ENCODE results near the gene ACIN1.

Gene ACIN1

DNA sequence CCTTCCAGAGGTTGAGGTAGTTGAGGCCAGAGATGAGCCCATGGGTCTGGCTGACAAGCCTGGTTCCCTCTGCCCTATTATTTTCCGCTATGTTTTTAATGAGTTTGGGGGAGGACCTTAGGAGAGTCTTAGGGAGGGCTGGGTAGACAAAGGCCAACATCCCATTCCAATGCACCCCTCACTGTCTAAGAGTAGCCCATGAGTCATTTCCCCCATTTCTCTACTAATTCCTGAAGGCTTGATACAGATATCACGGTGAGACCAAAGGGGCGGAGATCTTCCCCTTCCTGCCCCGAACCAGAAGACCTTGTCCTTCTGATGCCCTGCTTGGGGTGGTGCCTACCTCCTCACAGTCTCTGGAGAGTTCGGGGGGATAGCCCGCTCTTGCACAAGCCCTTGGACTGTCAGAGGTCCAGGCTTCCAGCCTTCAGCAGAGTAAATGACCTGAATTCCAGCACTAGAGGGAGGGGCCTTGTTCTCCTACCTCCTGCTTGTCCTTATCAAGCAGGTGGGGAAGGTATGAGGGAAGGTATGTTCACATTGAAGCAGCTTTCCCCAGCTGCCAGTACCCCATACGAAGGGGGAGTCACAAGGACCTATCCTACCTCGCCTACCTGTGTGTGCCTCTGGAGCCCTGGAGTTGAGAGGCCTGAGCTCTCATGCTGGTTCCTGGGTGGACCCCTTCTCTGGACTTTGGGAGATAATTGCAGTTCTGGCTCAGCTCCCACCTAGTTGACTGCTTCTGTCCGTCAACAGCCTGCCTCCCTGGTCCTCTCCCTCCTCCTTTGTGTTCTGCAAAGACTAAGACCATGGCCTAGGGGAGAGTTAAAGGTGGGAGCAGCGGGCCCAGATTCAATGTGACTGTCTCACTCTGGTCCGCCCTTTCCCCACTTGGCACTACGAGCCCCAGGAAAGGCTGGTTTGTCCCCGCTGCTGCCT, 49.2 kb downstream of the ACIN1 start:
- no peak overlapping the region for H3K27ac Mint-ChIP-seq
- H3K9me3 Mint-ChIP-seq: no peaks in the 10 kb centered on the region

GRCh38 chr14:23044840-23045239, 50.1 kb downstream of the ACIN1 start:
- Mint-ChIP-seq H3K4me1 (ENCODE audit: low read depth) (no peaks in the 10 kb centered on the region), H3K27me3 (no peaks in the 10 kb centered on the region), H3K4me3 (no peak overlapping the region), H3K27ac (no peak overlapping the region), H3K36me3 (ENCODE audit: low read depth) (no peaks in the 10 kb centered on the region), H3K9me3 (no peaks in the 10 kb centered on the region)
- DNase-seq: no peak

More for the DNA sequence above, 49.2 kb downstream of the ACIN1 start:
- H3K4me3 Mint-ChIP-seq: no peak overlapping the region
- H3K27me3 Mint-ChIP-seq: no peaks in the 10 kb centered on the region
- DNase-seq: no peak
- no peaks in the 10 kb centered on the region for H3K4me1 Mint-ChIP-seq (ENCODE audit: low read depth)
- no peaks in the 10 kb centered on the region for H3K36me3 Mint-ChIP-seq (ENCODE audit: low read depth)

- H3K27ac Mint-ChIP-seq: no peak overlapping the region
- DNase-seq: no peak
- no peaks in the 10 kb centered on the region for H3K9me3 Mint-ChIP-seq
- no peaks in the 10 kb centered on the region for H3K36me3 Mint-ChIP-seq (ENCODE audit: low read depth)
- H3K4me1 Mint-ChIP-seq (ENCODE audit: low read depth): no peaks in the 10 kb centered on the region
- H3K4me3 Mint-ChIP-seq: no peak overlapping the region
- H3K27me3 Mint-ChIP-seq: no peaks in the 10 kb centered on the region
Observed at GRCh38 chr14:23043754-23044153, 51.2 kb downstream of the ACIN1 start.

GRCh38 chr14:23043145-23043544, 51.8 kb downstream of the ACIN1 start:
- no peak overlapping the region for H3K4me3 Mint-ChIP-seq

DNA sequence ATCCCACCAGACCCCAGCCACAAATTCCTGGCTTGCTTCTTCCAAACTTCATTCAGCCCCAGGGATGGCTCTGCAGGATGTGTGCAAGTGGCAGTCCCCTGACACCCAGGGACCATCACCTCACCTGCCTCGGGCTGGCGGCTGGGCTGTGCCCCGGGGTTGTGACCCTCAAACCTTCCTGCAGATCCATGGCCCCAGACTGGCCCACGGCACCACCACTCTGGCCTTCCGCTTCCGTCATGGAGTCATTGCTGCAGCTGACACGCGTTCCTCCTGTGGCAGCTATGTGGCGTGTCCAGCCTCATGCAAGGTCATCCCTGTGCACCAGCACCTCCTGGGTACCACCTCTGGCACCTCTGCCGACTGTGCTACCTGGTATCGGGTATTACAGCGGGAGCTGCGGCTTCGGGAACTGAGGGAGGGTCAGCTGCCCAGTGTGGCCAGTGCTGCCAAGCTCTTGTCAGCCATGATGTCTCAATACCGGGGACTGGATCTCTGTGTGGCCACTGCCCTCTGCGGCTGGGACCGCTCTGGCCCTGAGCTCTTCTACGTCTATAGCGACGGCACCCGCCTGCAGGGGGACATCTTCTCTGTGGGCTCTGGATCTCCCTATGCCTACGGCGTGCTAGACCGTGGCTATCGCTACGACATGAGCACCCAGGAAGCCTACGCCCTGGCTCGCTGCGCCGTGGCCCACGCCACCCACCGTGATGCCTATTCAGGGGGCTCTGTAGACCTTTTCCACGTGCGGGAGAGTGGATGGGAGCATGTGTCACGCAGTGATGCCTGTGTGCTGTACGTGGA, 52.6 kb downstream of the ACIN1 start, which contains the start of gene PSMB11:
Gene PSMB11, plus strand, starts transcription at position 51 of the 804 bp plus-strand sequence. Its CDS starts 14 bp downstream, at position 65.
- H3K9me3 Mint-ChIP-seq: no peaks in the 10 kb centered on the region
- H3K27ac Mint-ChIP-seq: no peak within 1 kb of the TSS
- no peak for DNase-seq
- no peaks in the 10 kb centered on the region for H3K36me3 Mint-ChIP-seq (ENCODE audit: low read depth)
- H3K4me3 Mint-ChIP-seq: no peak within 1 kb of the TSS
- H3K4me1 Mint-ChIP-seq (ENCODE audit: low read depth): no peaks in the 10 kb centered on the region
- H3K27me3 Mint-ChIP-seq: no peaks in the 10 kb centered on the region

More at GRCh38 chr14:23043145-23043544, 51.8 kb downstream of the ACIN1 start:
- Mint-ChIP-seq H3K4me1 (ENCODE audit: low read depth) (no peaks in the 10 kb centered on the region), H3K9me3 (no peaks in the 10 kb centered on the region), H3K36me3 (ENCODE audit: low read depth) (no peaks in the 10 kb centered on the region), H3K27ac (no peak overlapping the region), H3K27me3 (no peaks in the 10 kb centered on the region)
- DNase-seq: no peak

GRCh38 chr14:23041729-23042128, 53.2 kb downstream of the ACIN1 start:
- Mint-ChIP-seq H3K36me3 (ENCODE audit: low read depth) (no peaks in the 10 kb centered on the region), H3K4me1 (ENCODE audit: low read depth) (no peaks in the 10 kb centered on the region), H3K9me3 (no peaks in the 10 kb centered on the region), H3K27ac (no peak overlapping the region), H3K27me3 (no peaks in the 10 kb centered on the region), H3K4me3 (no peak overlapping the region)
- no peak for DNase-seq

- H3K4me3 Mint-ChIP-seq: no peak overlapping the region
Observed at GRCh38 chr14:23040100-23040499, 54.8 kb downstream of the ACIN1 start.

DNA sequence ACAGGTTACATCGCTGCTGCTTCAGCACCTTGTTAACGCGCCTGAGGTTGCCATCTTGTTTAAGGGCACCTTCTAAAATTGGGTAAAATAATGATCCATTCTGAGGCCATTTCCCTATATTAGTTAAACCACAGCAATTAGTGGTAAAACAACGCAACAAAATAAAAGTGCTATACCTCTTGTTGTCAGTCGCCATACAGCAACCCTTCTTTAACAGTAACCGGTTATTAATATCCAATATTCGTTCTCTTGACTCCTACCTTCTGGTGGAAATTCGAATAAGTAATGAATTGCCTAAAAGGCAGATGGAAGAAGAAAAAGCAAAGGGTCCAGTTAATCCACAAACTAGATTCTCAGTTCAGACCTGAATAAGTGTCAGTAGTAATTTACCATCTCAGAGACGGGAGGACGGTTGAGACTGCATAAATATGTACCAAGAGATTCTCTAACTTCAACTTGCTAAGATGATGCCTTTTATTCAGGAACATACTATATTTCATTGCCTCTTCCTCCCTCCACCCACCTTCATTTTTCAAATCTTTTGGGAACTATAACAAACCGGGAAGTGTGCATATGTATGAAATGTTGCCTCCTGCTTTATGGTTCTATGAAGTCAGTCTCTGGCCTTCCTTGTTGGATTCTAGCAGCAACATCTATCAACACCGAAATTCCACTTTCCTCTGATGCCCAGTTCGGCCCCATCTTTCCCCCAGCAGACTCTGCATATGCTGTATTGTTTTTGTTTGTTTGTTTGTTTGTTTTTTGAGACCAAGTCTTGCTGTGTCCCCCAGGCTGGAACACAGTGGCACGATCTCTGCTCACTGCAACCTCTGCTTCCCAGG, 59.4 kb downstream of the ACIN1 start:
- peak overlapping the region; percentile 99 for H3K27ac Mint-ChIP-seq
- peaks cover 3% of the 10 kb centered on the region for H3K9me3 Mint-ChIP-seq
- peaks cover 38% of the 10 kb centered on the region for H3K4me1 Mint-ChIP-seq (ENCODE audit: low read depth)
- no peaks in the 10 kb centered on the region for H3K27me3 Mint-ChIP-seq
- no peak for DNase-seq
- H3K36me3 Mint-ChIP-seq (ENCODE audit: low read depth): peaks cover 41% of the 10 kb centered on the region
- peak overlapping the region; percentile 99 for H3K4me3 Mint-ChIP-seq

More at GRCh38 chr14:23040100-23040499, 54.8 kb downstream of the ACIN1 start:
- Mint-ChIP-seq H3K4me1 (ENCODE audit: low read depth) (peaks cover 8% of the 10 kb centered on the region), H3K27ac (no peak overlapping the region), H3K27me3 (no peaks in the 10 kb centered on the region), H3K9me3 (peaks cover 3% of the 10 kb centered on the region), H3K36me3 (ENCODE audit: low read depth) (no peaks in the 10 kb centered on the region)
- no peak for DNase-seq

DNA sequence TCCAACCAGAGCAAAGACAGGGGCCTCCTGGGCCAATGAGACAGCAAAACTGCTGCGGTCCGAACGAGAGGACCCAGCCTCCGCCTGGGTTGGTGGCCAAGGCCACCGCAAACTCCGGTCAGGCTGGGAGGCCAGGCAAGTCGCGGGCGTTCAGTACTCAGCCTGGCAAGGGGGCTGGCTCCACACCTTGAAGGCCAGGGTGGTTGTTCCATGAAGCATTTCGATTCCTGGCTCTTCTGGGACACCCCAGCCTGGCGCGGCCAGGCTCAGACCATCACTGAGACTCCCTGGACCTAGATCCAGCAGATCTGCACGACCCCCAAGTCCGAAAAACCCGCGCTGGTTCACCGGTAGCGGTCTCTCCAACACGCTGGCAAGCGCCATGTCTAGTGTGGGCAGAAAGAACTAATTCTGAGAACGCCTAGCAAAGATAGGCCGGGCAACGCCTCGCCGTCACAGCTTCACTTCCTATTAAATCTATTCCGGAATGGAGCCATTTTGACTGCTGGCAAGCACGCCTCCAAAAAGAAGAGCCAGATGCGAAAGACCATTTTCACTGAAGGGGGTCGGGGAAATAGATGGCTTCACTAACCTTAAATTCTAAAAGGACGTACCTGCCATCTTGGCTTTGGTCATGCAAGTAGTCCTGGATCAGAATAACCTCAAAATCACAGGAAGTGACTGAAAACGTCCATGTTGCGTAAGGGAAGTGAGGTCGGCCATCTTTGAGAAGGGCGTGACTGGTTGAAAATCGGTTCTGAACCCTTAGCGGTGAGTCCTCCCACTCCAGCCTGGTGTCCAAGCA, 60.2 kb downstream of the ACIN1 start, which contains the start of gene PSMB5:
Gene PSMB5, minus strand, starts transcription at position 403 of the 805 bp plus-strand sequence. Its CDS starts 19 bp downstream, at position 384.
- peak; percentile 87 for DNase-seq
- Mint-ChIP-seq H3K27ac (peak within 1 kb of the TSS; percentile 99), H3K9me3 (peaks cover 3% of the 10 kb centered on the region), H3K36me3 (ENCODE audit: low read depth) (peaks cover 45% of the 10 kb centered on the region), H3K4me1 (ENCODE audit: low read depth) (peaks cover 40% of the 10 kb centered on the region), H3K4me3 (peak within 1 kb of the TSS; percentile 99), H3K27me3 (no peaks in the 10 kb centered on the region)

- no peak for DNase-seq
- peak overlapping the region; percentile 99 for H3K4me3 Mint-ChIP-seq
Observed at GRCh38 chr14:23033801-23034497, 61.0 kb downstream of the ACIN1 start.

GRCh38 chr14:23033251-23033727, 61.6 kb downstream of the ACIN1 start:
- peaks cover 52% of the 10 kb centered on the region for H3K4me1 Mint-ChIP-seq (ENCODE audit: low read depth)
- H3K27me3 Mint-ChIP-seq: no peaks in the 10 kb centered on the region
- H3K9me3 Mint-ChIP-seq: peaks cover 3% of the 10 kb centered on the region
- peak overlapping the region; percentile 99 for H3K4me3 Mint-ChIP-seq
- H3K36me3 Mint-ChIP-seq (ENCODE audit: low read depth): peaks cover 58% of the 10 kb centered on the region
- DNase-seq: no peak
- H3K27ac Mint-ChIP-seq: peak overlapping the region; percentile 99

More at GRCh38 chr14:23033801-23034497, 61.0 kb downstream of the ACIN1 start:
- Mint-ChIP-seq H3K36me3 (ENCODE audit: low read depth) (peaks cover 52% of the 10 kb centered on the region), H3K4me1 (ENCODE audit: low read depth) (peaks cover 46% of the 10 kb centered on the region), H3K27me3 (no peaks in the 10 kb centered on the region), H3K9me3 (peaks cover 3% of the 10 kb centered on the region), H3K27ac (peak overlapping the region; percentile 99)

GRCh38 chr14:23030936-23031335, 64.0 kb downstream of the ACIN1 start:
- peaks cover 73% of the 10 kb centered on the region for H3K36me3 Mint-ChIP-seq (ENCODE audit: low read depth)
- H3K27ac Mint-ChIP-seq: peak overlapping the region; percentile 49
- H3K9me3 Mint-ChIP-seq: peaks cover 3% of the 10 kb centered on the region
- H3K27me3 Mint-ChIP-seq: no peaks in the 10 kb centered on the region
- DNase-seq: no peak
- peaks cover 61% of the 10 kb centered on the region for H3K4me1 Mint-ChIP-seq (ENCODE audit: low read depth)
- no peak overlapping the region for H3K4me3 Mint-ChIP-seq

All from activated T-cell treated with anti-CD3 and anti-CD28 coated beads, Interleukin-2, amount 50 U/mL, for 24 hours (primary cell).